ENCODE results near the gene BMP8A. TPM values are rescaled to one million over a fixed set of nuclear protein-coding genes. Genes with fewer than 3 reads are reported as not detected.

Gene BMP8A
- polyA plus RNA-seq, 2 of the 4 experiments (the other 2 are of a cell fraction) = 0.13 TPM; not detected in 1

DNA sequence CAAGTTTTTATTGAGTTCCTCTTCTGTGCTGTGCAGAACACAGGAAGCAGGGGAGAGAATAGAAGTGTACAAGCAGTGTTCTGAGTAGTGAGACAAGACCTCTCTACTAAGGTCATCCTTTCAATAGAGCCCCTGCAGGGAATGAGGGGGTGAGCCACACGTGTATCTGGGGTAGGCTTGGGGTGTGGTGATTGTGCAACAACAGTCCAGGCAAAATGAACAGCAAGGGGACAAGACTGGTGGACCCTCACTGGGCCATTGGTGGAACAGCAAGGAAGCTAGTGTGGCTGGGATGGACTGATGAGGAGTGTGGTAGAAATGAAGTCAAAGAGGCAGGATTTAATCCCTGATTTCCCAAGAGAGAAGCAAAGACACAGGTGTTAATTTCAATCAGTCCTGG, 8.2 kb upstream of the BMP8A start:
- FAIRE-seq = no peak
- Histone ChIP-seq H3K9me3 (no peaks in the 10 kb centered on the region), H3K27ac (no peak overlapping the region), H3K4me2 (no peak overlapping the region), H3K4me1 (no peaks in the 10 kb centered on the region), H3K4me3 (no peak overlapping the region)
- no peak for DNase-seq (ENCODE audit: low read depth in 1 of 2, low spot score in 1 of 2)
- ChIA-PET POLR2A (no interaction called here), CTCF (no interaction called here)
- no peak for ATAC-seq
- WGBS (ENCODE audit: missing lambda C conversion rate) = 59% methylated on average over 1 of the region's 1 CpG
- TF ChIP-seq FOSB (CRISPR knock-in tag; IDR thresholded peaks at IDR 0.05) (no peak), JUN (IDR thresholded peaks at IDR 0.05) (no peak), HEYL (CRISPR knock-in tag; IDR thresholded peaks at IDR 0.05) (no peak), ZSCAN20 (CRISPR knock-in tag; IDR thresholded peaks at IDR 0.05) (no peak), ZNF302 (CRISPR knock-in tag; IDR thresholded peaks at IDR 0.05) (no peak)

DNA sequence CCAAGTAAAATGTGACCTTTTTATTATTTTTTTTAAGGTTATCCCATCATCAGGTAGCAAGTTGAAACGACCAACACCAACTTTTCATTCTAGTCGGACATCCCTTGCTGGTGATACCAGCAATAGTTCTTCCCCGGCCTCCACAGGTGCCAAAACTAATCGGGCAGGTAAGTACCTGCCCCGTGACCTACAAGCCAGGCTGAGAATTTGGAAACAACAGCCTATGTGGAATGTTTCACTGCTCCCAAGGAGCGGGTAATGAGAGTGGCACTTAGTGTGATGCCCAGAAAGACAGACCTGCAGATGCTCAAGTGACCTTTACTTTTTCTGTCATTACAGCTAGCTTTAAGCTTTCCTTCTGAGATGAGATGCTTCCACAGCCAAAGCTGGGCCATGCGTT, 6.9 kb upstream of the BMP8A start:
- POLR2A ChIA-PET = no interaction called here
- FAIRE-seq (no peak), ATAC-seq (no peak), DNase-seq (ENCODE audit: low read depth in 1 of 2, low spot score in 1 of 2) (no peak)
- no peak overlapping the region for H3K4me3 ChIP-seq
- H3K9me3 ChIP-seq = no peaks in the 10 kb centered on the region
- CTCF ChIA-PET = no interaction called here
- H3K27ac ChIP-seq = no peak overlapping the region
- no peak overlapping the region for H3K4me2 ChIP-seq
- 83% methylated on average over 7 of the region's 7 CpGs for WGBS (ENCODE audit: missing lambda C conversion rate)
- no peak for TF ChIP-seq RARB (CRISPR knock-in tag; IDR thresholded peaks at IDR 0.05)
- TF ChIP-seq ZFP36 (IDR thresholded peaks at IDR 0.05; ENCODE audit: borderline replicate concordance, partially characterized antibody) = no peak
- no peak for TF ChIP-seq CHD4 (IDR thresholded peaks at IDR 0.05; ENCODE audit: borderline replicate concordance)
- no peak for TF ChIP-seq MAFK (IDR thresholded peaks at IDR 0.05; ENCODE audit: partially characterized antibody)
- TF ChIP-seq, protein P1, sequence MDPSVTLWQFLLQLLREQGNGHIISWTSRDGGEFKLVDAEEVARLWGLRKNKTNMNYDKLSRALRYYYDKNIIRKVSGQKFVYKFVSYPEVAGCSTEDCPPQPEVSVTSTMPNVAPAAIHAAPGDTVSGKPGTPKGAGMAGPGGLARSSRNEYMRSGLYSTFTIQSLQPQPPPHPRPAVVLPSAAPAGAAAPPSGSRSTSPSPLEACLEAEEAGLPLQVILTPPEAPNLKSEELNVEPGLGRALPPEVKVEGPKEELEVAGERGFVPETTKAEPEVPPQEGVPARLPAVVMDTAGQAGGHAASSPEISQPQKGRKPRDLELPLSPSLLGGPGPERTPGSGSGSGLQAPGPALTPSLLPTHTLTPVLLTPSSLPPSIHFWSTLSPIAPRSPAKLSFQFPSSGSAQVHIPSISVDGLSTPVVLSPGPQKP (IDR thresholded peaks at IDR 0.05; ENCODE audit: low read depth, low read length) = no peak
- TF ChIP-seq PHF8 (IDR thresholded peaks at IDR 0.05; ENCODE audit: borderline replicate concordance, low read depth) = no peak
- no peak for TF ChIP-seq KDM5A (IDR thresholded peaks at IDR 0.05)
- no peaks in the 10 kb centered on the region for H3K4me1 ChIP-seq

DNA sequence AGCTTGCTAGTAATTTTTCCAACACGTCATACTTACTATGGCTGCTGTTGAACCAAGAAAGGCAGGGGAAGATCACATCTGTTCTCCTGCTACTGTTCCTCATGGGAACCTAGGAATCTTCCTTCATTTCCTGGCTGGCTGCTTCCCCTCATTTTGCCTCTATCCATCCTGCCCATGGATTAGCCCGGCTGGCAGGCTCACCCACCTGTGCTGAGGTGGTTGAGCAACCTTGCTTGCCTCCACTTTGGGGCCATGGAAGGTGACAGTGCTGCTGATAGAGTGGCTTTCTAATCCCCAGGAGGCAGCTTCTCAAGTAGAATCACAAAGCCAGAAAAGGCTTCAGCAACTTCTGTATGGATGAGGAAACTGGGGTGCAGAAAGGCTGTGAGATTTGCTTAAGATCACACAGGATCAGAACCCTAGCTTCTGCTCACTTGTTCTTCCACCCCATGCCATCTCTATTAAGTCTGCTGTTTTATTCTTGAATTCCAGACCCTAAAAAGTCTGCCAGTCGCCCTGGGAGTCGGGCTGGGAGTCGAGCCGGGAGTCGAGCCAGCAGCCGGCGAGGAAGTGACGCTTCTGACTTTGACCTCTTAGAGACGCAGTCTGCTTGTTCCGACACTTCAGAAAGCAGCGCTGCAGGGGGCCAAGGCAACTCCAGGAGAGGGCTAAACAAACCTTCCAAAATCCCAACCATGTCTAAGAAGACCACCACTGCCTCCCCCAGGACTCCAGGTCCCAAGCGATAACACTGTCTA, 6.2 kb upstream of the BMP8A start:
- no peak overlapping the region for H3K4me3 ChIP-seq
- no peak overlapping the region for H3K27ac ChIP-seq
- FAIRE-seq (no peak), DNase-seq (ENCODE audit: low read depth in 1 of 2, low spot score in 1 of 2) (no peak), ATAC-seq (no peak)
- no peaks in the 10 kb centered on the region for H3K4me1 ChIP-seq
- TF ChIP-seq, protein P2, sequence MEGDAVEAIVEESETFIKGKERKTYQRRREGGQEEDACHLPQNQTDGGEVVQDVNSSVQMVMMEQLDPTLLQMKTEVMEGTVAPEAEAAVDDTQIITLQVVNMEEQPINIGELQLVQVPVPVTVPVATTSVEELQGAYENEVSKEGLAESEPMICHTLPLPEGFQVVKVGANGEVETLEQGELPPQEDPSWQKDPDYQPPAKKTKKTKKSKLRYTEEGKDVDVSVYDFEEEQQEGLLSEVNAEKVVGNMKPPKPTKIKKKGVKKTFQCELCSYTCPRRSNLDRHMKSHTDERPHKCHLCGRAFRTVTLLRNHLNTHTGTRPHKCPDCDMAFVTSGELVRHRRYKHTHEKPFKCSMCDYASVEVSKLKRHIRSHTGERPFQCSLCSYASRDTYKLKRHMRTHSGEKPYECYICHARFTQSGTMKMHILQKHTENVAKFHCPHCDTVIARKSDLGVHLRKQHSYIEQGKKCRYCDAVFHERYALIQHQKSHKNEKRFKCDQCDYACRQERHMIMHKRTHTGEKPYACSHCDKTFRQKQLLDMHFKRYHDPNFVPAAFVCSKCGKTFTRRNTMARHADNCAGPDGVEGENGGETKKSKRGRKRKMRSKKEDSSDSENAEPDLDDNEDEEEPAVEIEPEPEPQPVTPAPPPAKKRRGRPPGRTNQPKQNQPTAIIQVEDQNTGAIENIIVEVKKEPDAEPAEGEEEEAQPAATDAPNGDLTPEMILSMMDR (IDR thresholded peaks at IDR 0.05) = no peak
- TF ChIP-seq, protein P3, sequence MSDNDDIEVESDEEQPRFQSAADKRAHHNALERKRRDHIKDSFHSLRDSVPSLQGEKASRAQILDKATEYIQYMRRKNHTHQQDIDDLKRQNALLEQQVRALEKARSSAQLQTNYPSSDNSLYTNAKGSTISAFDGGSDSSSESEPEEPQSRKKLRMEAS (IDR thresholded peaks at IDR 0.05) = no peak
- TF ChIP-seq JUN (IDR thresholded peaks at IDR 0.05) (no peak), BHLHE40 (IDR thresholded peaks at IDR 0.05; ENCODE audit: low read depth, low read length) (no peak), RARB (CRISPR knock-in tag; IDR thresholded peaks at IDR 0.05) (no peak)
- no peaks in the 10 kb centered on the region for H3K9me3 ChIP-seq
- POLR2A ChIA-PET = no interaction called here
- 94% methylated on average over 14 of the region's 14 CpGs for WGBS (ENCODE audit: missing lambda C conversion rate)
- H3K4me2 ChIP-seq = no peak overlapping the region
- CTCF ChIA-PET = interaction anchor here (0.6 to 1.0 kb wide), 2 partner anchors 54 to 149 kb away, joined by 3 read pairs; no protein-coding TSS in a partner anchor

DNA sequence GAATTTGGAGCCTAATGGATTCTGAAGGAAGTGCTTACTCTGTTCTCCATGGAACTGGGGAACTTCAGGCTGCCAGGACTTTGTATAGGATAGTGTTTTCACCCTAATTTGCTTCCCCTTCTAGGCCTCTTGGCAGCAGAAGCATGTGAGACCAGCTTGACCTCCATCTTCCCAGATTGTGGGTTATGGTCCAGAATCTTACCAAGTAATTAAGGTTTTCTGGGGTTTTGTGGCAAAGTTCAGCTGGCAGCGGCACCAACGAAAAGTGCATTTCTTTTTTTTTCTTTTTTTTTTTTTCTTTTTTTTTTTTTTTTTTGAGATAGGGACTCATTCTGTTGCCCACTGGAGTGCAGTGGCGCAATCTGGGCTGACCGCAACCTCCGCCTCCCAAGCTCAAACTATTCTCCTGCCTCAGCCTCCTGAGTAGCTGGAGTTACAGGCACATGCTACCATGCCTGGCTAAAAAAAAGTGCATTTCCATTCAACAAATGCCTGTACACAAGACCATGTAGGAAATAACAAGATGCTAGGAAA, 3.4 kb upstream of the BMP8A start:
- no peak for TF ChIP-seq TFCP2L1 (CRISPR knock-in tag; IDR thresholded peaks at IDR 0.05)
- no peak for TF ChIP-seq NPAS2 (CRISPR knock-in tag; IDR thresholded peaks at IDR 0.05; ENCODE audit: borderline replicate concordance)
- H3K4me3 ChIP-seq = no peak overlapping the region
- FAIRE-seq = no peak
- H3K4me2 ChIP-seq = no peak overlapping the region
- ChIA-PET CTCF (interaction anchor here (0.7 to 1.5 kb wide), 3 partner anchors 14 to 396 kb away, joined by 3 read pairs; no protein-coding TSS in a partner anchor), POLR2A (no interaction called here)
- ATAC-seq = no peak
- 100% methylated on average over 5 of the region's 5 CpGs for WGBS (ENCODE audit: missing lambda C conversion rate)
- H3K9me3 ChIP-seq = no peaks in the 10 kb centered on the region
- DNase-seq (ENCODE audit: low read depth in 1 of 2, low spot score in 1 of 2) = no peak
- no peak overlapping the region for H3K27ac ChIP-seq
- H3K4me1 ChIP-seq = no peaks in the 10 kb centered on the region
